Pancreas (tissue), 10 donors: ENCODE results near the gene MRNIP. TPM values are rescaled to one million over a fixed set of nuclear protein-coding genes. Genes with fewer than 3 reads are reported as not detected.

Source experiments
- ATAC-seq, 4 donors: fragments of 200-7000 bp; cut with Tn5 transposase; one replicate each; pipeline versions ENCODE4 v1.8.0 to v1.9.1; 2020; ENCODE audit warnings: mild to moderate bottlenecking in 4 of 4, moderate library complexity in 4 of 4
- DNase-seq, 6 donors: peaks; one replicate each; pipeline ENCODE4 v3.0.0-alpha.2; 2020
- FAIRE-seq: peaks from 2 replicates; lab custom pipeline; 2012; peaks lifted over from hg19 to GRCh38; lab: Jason Lieb, UNC
- H3K27ac ChIP-seq, 4 donors: fragments of 200-600 bp; sonication (generic); 1 replicate in 3 of 4; 2 replicates in 1 of 4; pipeline versions ENCODE4 v1.5.0 to v1.8.0; 2020
- H3K27me3 ChIP-seq, 4 donors: fragments of 200-600 bp; one replicate each; pipeline ENCODE4 v1.8.0; 2021
- H3K36me3 ChIP-seq, 3 donors: fragments of 200-600 bp; sonication (generic) in 1 of 3; one replicate each; pipeline versions ENCODE4 v1.5.0 to v1.8.0; 2020 to 2021
- H3K4me1 ChIP-seq, 3 donors: fragments of 200-600 bp; one replicate each; pipeline ENCODE4 v1.8.0; 2021
- H3K4me3 ChIP-seq, 4 donors: fragments of 200-600 bp; sonication (generic) in 2 of 4; one replicate each; pipeline versions ENCODE4 v1.5.0 to v1.8.0; 2020 to 2021
- H3K9me3 ChIP-seq, 4 donors: fragments of 200-600 bp; one replicate each; pipeline ENCODE4 v1.8.0; 2021
- CTCF ChIP-seq, 4 donors: fragments of 200-600 bp; sonication (generic) in 3 of 4; IDR thresholded peaks; one replicate each; pipeline versions ENCODE4 v1.5.0 to v1.8.0; 2021; ENCODE audit warnings: antibody characterized with exemption in 4 of 4
- WGBS, 2 donors: extraction: QIAGEN DNeasy Blood & Tissue Kit; methylation state at CpG; one replicate each; pipeline ENCODE4 v1.1.7; 2013; 5-methylcytosine and 5-hydroxymethylcytosine counted together
- intact Hi-C, 3 donors: fragments of 100-400 bp; cut with DNase I; formaldehyde crosslinking; loops; one replicate each; pipeline versions ENCODE4 v1.11.1 to v1.14.2; 2022
- polyA plus RNA-seq, 2 donors: library from polyadenylated mRNA; stranded (reverse); fragments of 200-250 nt; gene quantifications; one replicate each; pipeline ENCODE4 v1.2.3, GENCODE V29; 2013
- total RNA-seq, 6 donors: library from RNA; stranded (reverse); fragmentation: NEBNext Ultra II Directional in 4 of 6; extraction: Animal tissue kit (Norgen Biotek cat#: 25700) in 4 of 6; gene quantifications; one replicate each; pipeline versions ENCODE4 v1.2.1 to v1.2.4, GENCODE V29; 2021 to 2023
- donor health status: healthy with polysubstance abuse.
- donor health status: DM: no; HTN: no; CAD: no; lungs with moderate emphysema.
- donor health status: DM: no; HTN: no; CAD: no.
- donor health status: control.
- donor health status: control.
- donor health status: Bipolar disorder and iron deficiency.
- donor health status: DM: yes; HTN: yes; CAD: no.
- donor health status: DM: no; HTN: no; CAD: no.
- donor health status: DM: no; HTN: no; CAD: no.
- donor health status: DM: yes; HTN: yes; CAD: no.

Gene MRNIP
- total and polyA plus RNA-seq, 8 donors, result 8.6 to 53.1 (median 16.9) TPM

GRCh38 chr5:179795049-179795862, 63.4 kb downstream of the MRNIP start:
- peak; percentile 7 to 20 (median 10) for ATAC-seq

GRCh38 chr5:179794575-179794974, 64.0 kb downstream of the MRNIP start:
- Histone ChIP-seq H3K4me3 (peak overlapping the region in 2 of 4 donors; percentile 80 to 86), H3K9me3 (no peaks in the 10 kb centered on the region), H3K36me3 (peaks cover 0 to 22% (median 8%) of the 10 kb centered on the region in 3 donors), H3K4me1 (peaks cover 5 to 12% (median 6%) of the 10 kb centered on the region in 3 donors), H3K27ac (peak overlapping the region in 3 of 4 donors; percentile 68 to 91 (median 89)), H3K27me3 (no peaks in the 10 kb centered on the region)
- DNase-seq, result peak in 4 of 6 donors; percentile 19 to 74 (median 36)
- TF ChIP-seq CTCF (IDR thresholded peaks at IDR 0.05), result no peak
- no peak for FAIRE-seq
- WGBS, 2 donors, result 93 to 94% methylated on average over 3 of the region's 3 CpGs
- intact Hi-C loops, result loop anchor here in 1 of 3 donors (10.0 kb wide), 1 partner anchor 130 kb away; no protein-coding TSS in a partner anchor
- no peak for ATAC-seq

More at GRCh38 chr5:179795049-179795862, 63.4 kb downstream of the MRNIP start:
- peaks cover 0 to 26% (median 8%) of the 10 kb centered on the region in 3 donors for H3K36me3 ChIP-seq
- no peaks in the 10 kb centered on the region for H3K27me3 ChIP-seq
- H3K4me3 ChIP-seq, result peak overlapping the region; percentile 69 to 86 (median 78)
- no peak for TF ChIP-seq CTCF (IDR thresholded peaks at IDR 0.05)
- H3K4me1 ChIP-seq, result peaks cover 5 to 12% (median 6%) of the 10 kb centered on the region in 3 donors
- H3K9me3 ChIP-seq, result no peaks in the 10 kb centered on the region
- intact Hi-C loops, result loop anchor here in 1 of 3 donors (10.0 kb wide), 1 partner anchor 130 kb away; no protein-coding TSS in a partner anchor
- peak in 5 of 6 donors; percentile 40 to 83 (median 54) for DNase-seq
- WGBS, 2 donors, result 4 to 7% methylated on average over 30 to 53 of the region's 53 CpGs
- peak overlapping the region; percentile 84 to 91 (median 90) for H3K27ac ChIP-seq
- no peak for FAIRE-seq

- H3K4me3 ChIP-seq, result peak overlapping the region in 1 of 4 donors; percentile 86
- H3K9me3 ChIP-seq, result no peaks in the 10 kb centered on the region
- ATAC-seq (no peak), FAIRE-seq (no peak), DNase-seq (peak in 1 of 6 donors; percentile 24)
- H3K4me1 ChIP-seq, result peaks cover 5 to 12% (median 6%) of the 10 kb centered on the region in 3 donors
- peak overlapping the region in 3 of 4 donors; percentile 68 to 89 (median 74) for H3K27ac ChIP-seq
- 66 to 78% methylated on average over 3 of the region's 3 CpGs for WGBS, 2 donors
- H3K27me3 ChIP-seq, result no peaks in the 10 kb centered on the region
- intact Hi-C loops, result loop anchor here in 1 of 3 donors (10.0 kb wide), 1 partner anchor 129 kb away; no protein-coding TSS in a partner anchor
- peaks cover 0 to 19% (median 8%) of the 10 kb centered on the region in 3 donors for H3K36me3 ChIP-seq
- no peak for TF ChIP-seq CTCF (IDR thresholded peaks at IDR 0.05)
These were observed 64.4 kb downstream of the MRNIP start for GRCh38 chr5:179794171-179794570.

GRCh38 chr5:179793468-179794139, 65.0 kb downstream of the MRNIP start, which contains the start of gene LTC4S:
TSS of gene LTC4S (plus strand) at chr5:179793986. CDS start at chr5:179794081, 95 bp downstream.
- ATAC-seq (peak in 3 of 4 donors; percentile 10 to 39 (median 33)), DNase-seq (peak in 5 of 6 donors; percentile 49 to 87 (median 65)), FAIRE-seq (no peak)
- Histone ChIP-seq H3K4me1 (peaks cover 5 to 12% (median 6%) of the 10 kb centered on the region in 3 donors), H3K9me3 (no peaks in the 10 kb centered on the region), H3K27me3 (no peaks in the 10 kb centered on the region), H3K36me3 (peaks cover 0 to 14% (median 3%) of the 10 kb centered on the region in 3 donors), H3K4me3 (peak within 1 kb of the TSS in 2 of 4 donors; percentile 80 to 86), H3K27ac (peak within 1 kb of the TSS; percentile 68 to 91 (median 82))
- intact Hi-C loops, result loop anchor here in 1 of 3 donors (10.0 kb wide), 1 partner anchor 129 kb away; no protein-coding TSS in a partner anchor
- WGBS, 2 donors, result 56 to 59% methylated on average over 19 of the region's 19 CpGs
- TF ChIP-seq CTCF (IDR thresholded peaks at IDR 0.05), result no peak
